Activated B cell treated with CpG ODN at 0.5 μM for 24 hours (primary cell): ENCODE measurements around the gene MEX3A. TPM values are rescaled to one million over a fixed set of nuclear protein-coding genes. Genes with fewer than 3 reads are reported as not detected.
A peak's percentile ranks its signal among the peaks of the same experiment; 100 is the strongest.

Source experiments
- ATAC-seq: fragments of 200-7000 bp; cut with Tn5 transposase; one replicate; pipeline ENCODE4 v1.10.0; 2021; ENCODE audit warnings: low read depth, mild to moderate bottlenecking, moderate library complexity
- CTCF ChIA-PET: fragments of 350-600 bp; sonication (Branson Sonifier 250); formaldehyde crosslinking; loops from one replicate; lab custom pipeline; 2021; ENCODE audit warnings: antibody characterized with exemption; lab: Charles Lee
- POLR2A ChIA-PET: fragments of 350-600 bp; sonication (Branson Sonifier 250); formaldehyde crosslinking; loops from one replicate; lab custom pipeline; 2021; ENCODE audit warnings: antibody characterized with exemption; lab: Charles Lee
- DNase-seq: peaks from one replicate; pipeline ENCODE4 v3.0.0; 2022
- H3K27ac Mint-ChIP-seq: one replicate; pipeline ENCODE4 v1.8.0; 2020; ENCODE audit warnings: mixed read lengths
- H3K27me3 Mint-ChIP-seq: one replicate; pipeline ENCODE4 v1.8.0; 2021; ENCODE audit warnings: mixed read lengths
- H3K36me3 Mint-ChIP-seq: one replicate; pipeline ENCODE4 v1.8.0; 2021; ENCODE audit warnings: low read depth, mixed read lengths
- H3K4me1 Mint-ChIP-seq: one replicate; pipeline ENCODE4 v1.8.0; 2021; ENCODE audit warnings: mixed read lengths
- H3K4me3 Mint-ChIP-seq: one replicate; pipeline ENCODE4 v1.8.0; 2020; ENCODE audit warnings: mild to moderate bottlenecking, mixed read lengths
- H3K9me3 Mint-ChIP-seq: one replicate; pipeline ENCODE4 v1.8.0; 2020; ENCODE audit warnings: mixed read lengths
- intact Hi-C: fragments of 100-400 bp; cut with micrococcal nuclease; formaldehyde crosslinking; loops from one replicate; pipeline ENCODE4 v1.15.1; 2024
- total RNA-seq: library from RNA; stranded (reverse); gene quantifications from 2 replicates; pipeline ENCODE4 v1.2.3, GENCODE V29; 2022
- TF ChIP-seq, protein P1 (sequence below): fragments of 200-600 bp; IDR thresholded peaks from one replicate; pipeline ENCODE4 v1.8.0; 2022; ENCODE audit warnings: antibody characterized with exemption, mild to moderate bottlenecking

MEX3A gene
- total RNA-seq, 1 donor from 2014 or later: 0.47 TPM

DNA sequence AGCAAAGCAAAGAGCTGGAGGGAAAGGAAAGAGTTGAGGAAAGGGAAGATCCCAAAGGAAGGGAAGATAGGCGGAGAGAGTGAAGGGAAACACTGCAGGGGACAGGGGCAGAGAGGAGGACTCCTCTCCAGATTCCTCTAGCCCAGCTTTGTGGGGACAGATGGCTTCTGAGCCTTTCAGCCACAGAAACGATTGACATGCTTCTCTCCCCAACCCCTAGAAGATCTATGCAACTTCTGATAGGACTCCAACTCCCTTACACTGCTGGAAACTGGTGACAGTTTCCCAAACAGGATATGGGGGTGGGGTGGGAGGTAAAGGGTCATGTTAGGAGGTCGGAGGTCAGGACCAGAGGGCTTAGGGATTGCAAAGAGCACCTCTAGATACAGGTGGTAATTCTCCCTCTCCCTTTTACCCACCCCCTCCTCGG lies 6.5 kb downstream of the MEX3A start:
- DNase-seq (no peak), ATAC-seq (no peak)
- H3K4me1 Mint-ChIP-seq: peaks cover 18% of the 10 kb centered on the region
- ChIA-PET CTCF (no interaction called here), POLR2A (no interaction called here)
- H3K4me3 Mint-ChIP-seq: peak overlapping the region; percentile 79
- TF ChIP-seq, protein P1, sequence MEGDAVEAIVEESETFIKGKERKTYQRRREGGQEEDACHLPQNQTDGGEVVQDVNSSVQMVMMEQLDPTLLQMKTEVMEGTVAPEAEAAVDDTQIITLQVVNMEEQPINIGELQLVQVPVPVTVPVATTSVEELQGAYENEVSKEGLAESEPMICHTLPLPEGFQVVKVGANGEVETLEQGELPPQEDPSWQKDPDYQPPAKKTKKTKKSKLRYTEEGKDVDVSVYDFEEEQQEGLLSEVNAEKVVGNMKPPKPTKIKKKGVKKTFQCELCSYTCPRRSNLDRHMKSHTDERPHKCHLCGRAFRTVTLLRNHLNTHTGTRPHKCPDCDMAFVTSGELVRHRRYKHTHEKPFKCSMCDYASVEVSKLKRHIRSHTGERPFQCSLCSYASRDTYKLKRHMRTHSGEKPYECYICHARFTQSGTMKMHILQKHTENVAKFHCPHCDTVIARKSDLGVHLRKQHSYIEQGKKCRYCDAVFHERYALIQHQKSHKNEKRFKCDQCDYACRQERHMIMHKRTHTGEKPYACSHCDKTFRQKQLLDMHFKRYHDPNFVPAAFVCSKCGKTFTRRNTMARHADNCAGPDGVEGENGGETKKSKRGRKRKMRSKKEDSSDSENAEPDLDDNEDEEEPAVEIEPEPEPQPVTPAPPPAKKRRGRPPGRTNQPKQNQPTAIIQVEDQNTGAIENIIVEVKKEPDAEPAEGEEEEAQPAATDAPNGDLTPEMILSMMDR: no peak
- H3K27ac Mint-ChIP-seq: no peak overlapping the region
- H3K36me3 Mint-ChIP-seq: no peaks in the 10 kb centered on the region
- intact Hi-C loops: no loop called here
- H3K27me3 Mint-ChIP-seq: no peaks in the 10 kb centered on the region
- H3K9me3 Mint-ChIP-seq: no peaks in the 10 kb centered on the region

DNA sequence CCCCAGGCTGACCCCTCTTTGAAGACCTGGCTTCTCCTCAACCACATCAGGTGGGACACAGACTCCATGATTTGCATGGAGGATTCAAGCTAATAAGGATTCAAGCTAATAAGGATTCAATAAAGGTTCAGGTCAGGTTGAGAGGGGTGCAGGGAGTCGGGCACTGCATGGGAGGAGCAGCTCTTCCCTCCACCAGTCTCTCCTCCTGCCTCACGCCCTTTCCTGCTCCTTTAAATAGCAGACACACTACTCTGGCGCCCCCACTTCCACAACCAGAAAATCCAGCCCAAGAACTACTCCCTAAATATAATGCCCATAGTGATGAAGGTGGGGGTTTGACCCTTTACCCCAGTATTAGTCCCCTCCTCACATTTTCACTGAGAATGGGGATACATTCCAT lies 7.1 kb downstream of the MEX3A start:
- H3K36me3 Mint-ChIP-seq: no peaks in the 10 kb centered on the region
- ATAC-seq (no peak), DNase-seq (no peak)
- H3K27ac Mint-ChIP-seq: no peak overlapping the region
- peaks cover 18% of the 10 kb centered on the region for H3K4me1 Mint-ChIP-seq
- ChIA-PET POLR2A (no interaction called here), CTCF (no interaction called here)
- no peaks in the 10 kb centered on the region for H3K9me3 Mint-ChIP-seq
- no peaks in the 10 kb centered on the region for H3K27me3 Mint-ChIP-seq
- H3K4me3 Mint-ChIP-seq: peak overlapping the region; percentile 24
- TF ChIP-seq, protein P1: no peak
- intact Hi-C loops: no loop called here

DNA sequence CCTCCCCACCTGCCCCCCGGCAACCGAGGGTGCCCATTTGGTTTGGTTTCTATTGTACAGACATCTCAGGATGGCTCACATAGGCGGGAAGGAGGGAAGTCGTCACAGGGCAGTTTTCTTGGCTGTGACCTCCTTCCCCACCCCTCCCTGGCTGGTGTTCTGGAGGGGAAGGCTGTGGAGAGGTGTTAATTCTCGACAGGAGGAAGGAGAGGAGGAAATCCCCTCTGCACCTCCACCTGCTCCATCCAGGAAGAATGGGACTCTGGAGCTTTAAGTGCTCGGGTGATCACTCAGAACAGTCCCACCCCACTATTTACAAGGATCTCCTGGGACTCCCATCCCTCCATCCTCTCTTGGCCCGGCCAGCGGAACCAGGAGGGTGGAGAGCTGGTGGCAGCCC lies 7.6 kb downstream of the MEX3A start:
- H3K9me3 Mint-ChIP-seq: no peaks in the 10 kb centered on the region
- no peaks in the 10 kb centered on the region for H3K27me3 Mint-ChIP-seq
- no peaks in the 10 kb centered on the region for H3K36me3 Mint-ChIP-seq
- TF ChIP-seq, protein P1: no peak
- H3K27ac Mint-ChIP-seq: no peak overlapping the region
- intact Hi-C loops: no loop called here
- no peak overlapping the region for H3K4me3 Mint-ChIP-seq
- ChIA-PET POLR2A (no interaction called here), CTCF (no interaction called here)
- H3K4me1 Mint-ChIP-seq: peaks cover 18% of the 10 kb centered on the region
- ATAC-seq: no peak
- no peak for DNase-seq

DNA sequence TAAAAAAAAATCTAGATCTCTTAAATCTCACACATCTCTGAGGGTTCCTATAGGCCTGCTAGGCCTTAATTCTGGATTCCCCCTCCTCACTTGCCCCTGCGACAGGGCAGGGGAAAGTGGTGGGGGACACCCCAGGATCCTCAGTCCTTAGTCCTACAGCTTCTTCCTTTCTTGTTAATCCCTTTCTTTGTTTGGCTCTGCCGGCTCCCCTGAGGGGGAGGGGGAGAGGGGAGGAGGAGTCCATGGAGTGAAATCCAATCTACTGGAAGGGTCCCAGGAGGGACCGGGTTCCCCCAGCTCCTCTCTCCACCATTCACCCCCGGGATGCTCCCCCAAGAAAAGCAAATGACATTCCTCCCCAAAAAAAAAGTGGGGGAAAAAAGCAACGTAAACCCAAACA lies 8.5 kb downstream of the MEX3A start:
- ChIA-PET POLR2A (no interaction called here), CTCF (no interaction called here)
- Mint-ChIP-seq H3K9me3 (no peaks in the 10 kb centered on the region), H3K36me3 (no peaks in the 10 kb centered on the region), H3K27me3 (no peaks in the 10 kb centered on the region), H3K4me1 (peaks cover 18% of the 10 kb centered on the region), H3K27ac (no peak overlapping the region), H3K4me3 (no peak overlapping the region)
- ATAC-seq (no peak), DNase-seq (no peak)
- intact Hi-C loops: no loop called here
- TF ChIP-seq, protein P1: no peak

DNA sequence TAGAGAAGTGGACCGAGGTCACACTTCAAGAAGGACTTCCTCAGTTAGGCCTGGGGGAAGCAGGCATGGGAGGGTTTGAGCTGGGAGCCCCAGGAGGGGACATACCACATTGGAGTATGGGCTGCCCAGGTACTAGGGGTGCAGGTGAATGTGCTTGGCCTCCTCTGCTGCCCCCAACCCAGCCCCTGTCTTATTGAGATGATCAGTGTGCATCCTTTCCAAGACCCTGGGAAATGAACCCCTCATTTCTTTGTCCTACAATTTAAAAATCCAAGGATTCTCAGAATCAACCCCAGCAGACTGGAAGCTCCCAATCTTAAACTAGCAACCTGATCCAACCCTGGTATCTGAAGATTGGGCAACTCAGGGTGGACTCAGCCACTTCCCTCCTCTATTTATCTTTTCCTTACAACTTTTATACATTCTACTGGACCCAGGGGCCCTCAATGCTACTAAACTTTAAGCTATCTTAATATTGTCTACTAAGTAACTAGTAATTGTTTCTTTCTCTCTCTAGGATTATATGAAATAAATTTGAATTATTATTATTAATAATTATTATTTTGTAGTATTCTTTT lies 9.1 kb downstream of the MEX3A start:
- POLR2A ChIA-PET: interaction anchor here (0.6 kb wide), 1 partner anchor 165 kb away, joined by 3 read pairs; no protein-coding TSS in a partner anchor

More for the DNA sequence above, 9.1 kb downstream of the MEX3A start:
- TF ChIP-seq, protein P1: no peak
- Mint-ChIP-seq H3K27ac (no peak overlapping the region), H3K4me3 (no peak overlapping the region), H3K9me3 (no peaks in the 10 kb centered on the region), H3K4me1 (peaks cover 18% of the 10 kb centered on the region), H3K36me3 (no peaks in the 10 kb centered on the region), H3K27me3 (no peaks in the 10 kb centered on the region)
- ATAC-seq (no peak), DNase-seq (no peak)
- intact Hi-C loops: no loop called here
- CTCF ChIA-PET: no interaction called here
